Breast epithelium (tissue), 4 donors: ENCODE results near the gene DBH. TPM values are rescaled to one million over a fixed set of nuclear protein-coding genes. Genes with fewer than 3 reads are reported as not detected.

Experiments
- DNase-seq, 2 donors: peaks; one replicate each; pipeline ENCODE4 v3.0.0-alpha.2; 2019; ENCODE audit warnings: low spot score in 2 of 2
- H3K27ac ChIP-seq, 2 donors: fragments of 200-600 bp; sonication (generic) in 1 of 2; one replicate each; pipeline ENCODE4 v1.5.1; 2016 to 2019; ENCODE audit warnings: mild to moderate bottlenecking in 1 of 2
- H3K27me3 ChIP-seq, 2 donors: fragments of 200-600 bp; sonication (generic) in 1 of 2; one replicate each; pipeline versions ENCODE4 v1.5.1 to v1.6.0; 2017 to 2019; ENCODE audit warnings: control low read depth in 1 of 2, mild to moderate bottlenecking in 1 of 2
- H3K36me3 ChIP-seq: fragments of 200-600 bp; one replicate; pipeline ENCODE4 v1.5.1; 2019
- H3K4me1 ChIP-seq, 2 donors: fragments of 200-600 bp; sonication (generic); one replicate each; pipeline ENCODE4 v1.5.1; 2016 to 2019; ENCODE audit warnings: control low read depth in 1 of 2
- H3K4me3 ChIP-seq, 3 donors: fragments of 200-600 bp; sonication (generic); 1 replicate in 2 of 3; 2 replicates in 1 of 3; pipeline ENCODE4 v1.5.1; 2016 to 2019; ENCODE audit warnings: mild to moderate bottlenecking in 3 of 3, moderate library complexity in 2 of 3
- H3K9me3 ChIP-seq, 2 donors: fragments of 200-600 bp; sonication (generic) in 1 of 2; one replicate each; pipeline ENCODE4 v1.5.1; 2016 to 2019; ENCODE audit warnings: control low read depth in 1 of 2
- CTCF ChIP-seq, 3 donors: fragments of 450-650 bp; IDR thresholded peaks; one replicate each; pipeline ENCODE4 v1.5.1; 2016 to 2017; ENCODE audit warnings: antibody characterized with exemption in 3 of 3, mild to moderate bottlenecking in 3 of 3, moderate library complexity in 3 of 3
- POLR2A ChIP-seq: fragments of 450-650 bp; IDR thresholded peaks from one replicate; pipeline ENCODE4 v1.6.1; 2016; ENCODE audit warnings: antibody characterized with exemption, mild to moderate bottlenecking, moderate library complexity
- POLR2AphosphoS5 ChIP-seq, 3 donors: sonication (generic); formaldehyde crosslinking; IDR thresholded peaks; one replicate each; pipeline ENCODE4 v1.6.1; 2017; ENCODE audit warnings: antibody characterized with exemption in 3 of 3
- intact Hi-C: fragments of 100-400 bp; cut with DNase I; formaldehyde crosslinking; loops from one replicate; pipeline ENCODE4 v1.15.1; 2023; ENCODE audit warnings: low total_unique reads
- total RNA-seq, 3 donors: library from RNA; depleted of rRNA; stranded (reverse); fragments of >200 nt; gene quantifications; one replicate each; pipeline ENCODE4 v1.1.0, GENCODE V29; 2016

Gene DBH
- total RNA-seq, 3 donors from 2014 or later: not detected

- Histone ChIP-seq H3K27me3 (peaks cover 9 to 70% of the 10 kb centered on the region in 2 donors), H3K36me3 (no peaks in the 10 kb centered on the region), H3K9me3 (no peaks in the 10 kb centered on the region), H3K27ac (no peak overlapping the region), H3K4me3 (no peak overlapping the region), H3K4me1 (peaks cover 0 to 1% of the 10 kb centered on the region in 2 donors)
- TF ChIP-seq POLR2A: no peak
- TF ChIP-seq CTCF (IDR thresholded peaks at IDR 0.05): no peak
- TF ChIP-seq POLR2AphosphoS5 (IDR thresholded peaks at IDR 0.05): no peak
- DNase-seq: no peak
- intact Hi-C loops: loop anchor here (2.0 kb wide), 1 partner anchor 55 kb away; no protein-coding TSS in a partner anchor
Measured at GRCh38 chr9:133653638-133654037, 17.5 kb downstream of the DBH start.

- DNase-seq: no peak
- H3K27ac ChIP-seq: no peak overlapping the region
- no peak overlapping the region for H3K4me3 ChIP-seq
- no peaks in the 10 kb centered on the region for H3K9me3 ChIP-seq
- H3K36me3 ChIP-seq: no peaks in the 10 kb centered on the region
- peaks cover 9 to 66% of the 10 kb centered on the region in 2 donors for H3K27me3 ChIP-seq
- peaks cover 0 to 2% of the 10 kb centered on the region in 2 donors for H3K4me1 ChIP-seq
- intact Hi-C loops: loop anchor here (2.0 kb wide), 1 partner anchor 56 kb away; no protein-coding TSS in a partner anchor
- TF ChIP-seq POLR2A (no peak), CTCF (IDR thresholded peaks at IDR 0.05) (no peak), POLR2AphosphoS5 (IDR thresholded peaks at IDR 0.05) (no peak)
Measured at GRCh38 chr9:133654736-133655657, 18.8 kb downstream of the DBH start.

- H3K36me3 ChIP-seq: no peaks in the 10 kb centered on the region
- H3K27me3 ChIP-seq: peaks cover 9 to 70% of the 10 kb centered on the region in 2 donors
- H3K9me3 ChIP-seq: no peaks in the 10 kb centered on the region
- no peak for DNase-seq
- no peak overlapping the region for H3K27ac ChIP-seq
- peaks cover 0 to 2% of the 10 kb centered on the region in 2 donors for H3K4me1 ChIP-seq
- no peak overlapping the region for H3K4me3 ChIP-seq
- TF ChIP-seq CTCF (IDR thresholded peaks at IDR 0.05) (no peak), POLR2AphosphoS5 (IDR thresholded peaks at IDR 0.05) (no peak), POLR2A (no peak)
- intact Hi-C loops: loop anchor here (2.0 kb wide), 1 partner anchor 57 kb away; no protein-coding TSS in a partner anchor
Measured at GRCh38 chr9:133655701-133656100, 19.5 kb downstream of the DBH start.

GRCh38 chr9:133656211-133657119 is 20.3 kb downstream of the DBH start:
- no peaks in the 10 kb centered on the region for H3K9me3 ChIP-seq
- TF ChIP-seq CTCF (IDR thresholded peaks at IDR 0.05) (no peak), POLR2A (no peak), POLR2AphosphoS5 (IDR thresholded peaks at IDR 0.05) (no peak)
- intact Hi-C loops: no loop called here
- H3K27ac ChIP-seq: no peak overlapping the region
- H3K4me1 ChIP-seq: peaks cover 0 to 2% of the 10 kb centered on the region in 2 donors
- peaks cover 9 to 63% of the 10 kb centered on the region in 2 donors for H3K27me3 ChIP-seq
- H3K36me3 ChIP-seq: no peaks in the 10 kb centered on the region
- no peak for DNase-seq
- H3K4me3 ChIP-seq: no peak overlapping the region
